ENCODE measurements around the gene TBCD.
"Not testable (repeated sequence)": the region's sequence is repeated elsewhere in the genome, so short reads cannot be mapped to it uniquely, and the experiment has no call there.

Gene TBCD

GRCh38 chr17:82729479-82730260 is 22.2 kb upstream of the TBCD start:
- no peak for DNase-seq

GRCh38 chr17:82732118-82732743 is 19.6 kb upstream of the TBCD start:
- DNase-seq: no peak

- DNase-seq: peak; percentile 72
Measured at GRCh38 chr17:82734987-82735866, 16.6 kb upstream of the TBCD start, which contains the start of gene FN3K. FN3K (plus strand) TSS chr17:82735615; CDS start chr17:82735637, 22 bp downstream.

- DNase-seq: no peak
Measured at GRCh38 chr17:82736511-82737185, 15.2 kb upstream of the TBCD start.

GRCh38 chr17:82737967-82738877 is 13.6 kb upstream of the TBCD start:
- DNase-seq: peak; percentile 93

- peak; percentile 54 for DNase-seq
Measured at GRCh38 chr17:82740906-82741759, 10.7 kb upstream of the TBCD start.

DNA sequence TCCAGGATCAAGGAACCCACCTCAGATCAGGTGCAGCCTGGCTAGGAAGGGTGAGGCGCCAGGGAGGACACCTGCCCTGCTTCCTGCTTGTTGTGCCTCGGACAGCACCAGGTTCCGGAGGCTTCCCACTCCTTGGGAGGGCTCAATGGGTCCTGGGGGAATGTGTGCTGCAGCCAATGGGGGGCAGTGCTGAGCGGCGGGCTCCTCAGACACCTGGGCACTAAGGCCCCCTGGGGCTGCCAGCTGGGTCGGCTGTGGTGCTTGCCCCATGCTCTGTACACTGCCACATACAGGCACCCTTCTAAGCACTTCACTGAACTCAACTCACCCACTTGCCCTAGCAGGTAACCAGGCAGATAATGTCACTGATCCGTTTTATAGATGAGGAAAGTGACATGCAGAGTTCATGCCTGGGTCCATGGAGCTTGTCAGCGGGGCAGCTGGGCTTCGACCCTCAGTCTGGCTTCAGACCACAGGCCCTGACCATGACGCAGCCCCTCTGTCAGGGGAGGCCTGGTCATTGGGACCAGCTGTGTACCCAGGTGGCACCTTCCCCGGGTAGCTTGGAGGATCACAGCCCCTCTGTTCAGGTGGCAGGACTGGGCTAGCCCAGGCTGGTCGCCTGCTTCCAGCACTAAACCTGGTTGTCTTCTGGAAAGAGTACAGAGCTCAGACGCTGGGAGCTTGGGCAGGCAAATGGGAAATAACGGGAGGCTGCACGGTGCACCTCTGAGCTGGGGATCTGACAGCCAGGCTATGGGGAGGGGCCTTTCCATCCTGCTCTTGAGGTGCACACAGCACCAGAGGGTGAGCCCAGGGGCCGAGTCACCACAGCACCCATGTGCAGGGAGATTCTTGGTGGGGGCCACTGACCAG is 8.3 kb upstream of the TBCD start:
- no peak for DNase-seq

DNA sequence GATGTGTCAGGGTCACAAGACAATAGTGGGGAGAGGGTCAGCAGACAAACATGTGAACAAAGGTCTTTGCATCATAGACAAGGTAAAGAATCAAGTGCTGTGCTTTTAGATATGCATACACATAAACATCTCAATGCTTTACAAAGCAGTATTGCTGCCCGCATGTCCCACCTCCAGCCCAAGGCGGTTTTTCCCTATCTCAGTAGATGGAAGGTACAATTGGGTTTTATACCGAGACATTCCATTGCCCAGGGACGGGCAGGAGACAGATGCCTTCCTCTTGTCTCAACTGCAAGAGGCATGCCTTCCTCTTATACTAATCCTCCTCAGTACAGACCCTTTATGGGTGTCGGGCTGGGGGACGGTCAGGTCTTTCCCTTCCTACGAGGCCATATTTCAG is 7.1 kb upstream of the TBCD start:
- not testable (repeated sequence) for DNase-seq

GRCh38 chr17:82745524-82745923 is 6.3 kb upstream of the TBCD start:
- no peak for DNase-seq

- DNase-seq: no peak
Measured at GRCh38 chr17:82748756-82749155, 3.1 kb upstream of the TBCD start.

- DNase-seq: peak; percentile 18
Measured at GRCh38 chr17:82750241-82750908, 1.5 kb upstream of the TBCD start.

DNA sequence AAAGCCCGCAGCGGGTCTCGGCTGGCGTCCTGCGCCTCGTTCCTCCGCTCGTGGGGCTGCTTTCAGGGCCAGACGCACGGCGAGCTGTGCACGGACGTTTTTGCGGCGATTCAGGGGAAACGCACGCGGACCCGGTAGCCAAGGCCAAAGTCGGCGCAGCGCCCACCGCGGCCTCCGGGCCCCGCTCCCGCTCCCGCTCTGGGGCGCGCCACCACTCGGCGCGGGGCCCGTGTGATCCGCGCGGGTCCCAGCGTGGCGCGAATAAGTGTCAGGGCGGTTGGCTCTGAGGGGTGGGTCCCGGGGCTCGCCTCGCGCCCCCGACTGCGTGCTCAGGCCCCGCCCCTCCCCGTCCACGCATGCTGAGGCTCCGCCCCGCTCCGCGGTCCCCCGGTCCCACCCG is 694 bp upstream of the TBCD start:
- DNase-seq: no peak

DNA sequence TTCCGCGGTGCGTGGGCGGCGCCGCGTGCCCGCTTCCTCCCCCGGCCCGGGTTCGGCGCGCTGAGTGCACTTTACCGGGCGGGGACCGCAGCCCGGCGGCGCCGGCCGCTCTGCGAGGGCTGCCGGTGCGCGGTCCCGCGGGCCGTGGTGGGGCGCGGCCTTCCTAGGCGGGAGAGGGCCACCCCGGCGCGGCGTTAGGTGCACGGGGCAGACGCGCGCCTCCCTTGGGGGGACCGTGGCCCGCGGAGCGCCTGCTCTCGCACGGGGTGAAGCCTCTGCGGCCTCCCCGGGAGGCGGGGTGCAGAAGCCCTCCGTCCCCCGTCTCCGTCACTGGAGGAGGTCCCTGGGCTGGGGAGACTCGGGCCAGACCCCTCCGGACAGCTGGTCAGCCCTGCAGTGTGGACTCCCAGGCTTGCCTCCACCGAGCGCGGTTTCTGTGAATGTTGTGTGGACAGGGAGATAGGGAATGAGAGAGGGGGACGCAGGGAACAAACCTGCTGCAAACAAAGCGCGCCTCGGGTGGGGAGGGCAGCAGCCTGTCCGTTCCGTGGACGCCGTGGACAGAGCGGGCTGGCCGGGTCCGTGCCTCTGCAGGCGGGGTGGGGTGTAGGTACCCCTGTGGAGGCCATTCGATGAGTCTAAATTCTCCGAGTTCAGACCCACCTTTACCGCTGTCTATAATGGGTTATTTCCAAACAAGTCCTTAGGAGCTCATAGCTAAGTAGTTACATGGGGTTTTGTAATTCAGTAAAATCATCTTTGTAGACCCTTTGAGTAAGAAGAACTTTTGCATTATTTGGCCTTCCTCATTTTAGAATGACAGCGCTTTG is 721 bp downstream of the TBCD start:
- peak; percentile 55 for DNase-seq

- DNase-seq: no peak
Measured at GRCh38 chr17:82753201-82753464, 1.3 kb downstream of the TBCD start.

DNA sequence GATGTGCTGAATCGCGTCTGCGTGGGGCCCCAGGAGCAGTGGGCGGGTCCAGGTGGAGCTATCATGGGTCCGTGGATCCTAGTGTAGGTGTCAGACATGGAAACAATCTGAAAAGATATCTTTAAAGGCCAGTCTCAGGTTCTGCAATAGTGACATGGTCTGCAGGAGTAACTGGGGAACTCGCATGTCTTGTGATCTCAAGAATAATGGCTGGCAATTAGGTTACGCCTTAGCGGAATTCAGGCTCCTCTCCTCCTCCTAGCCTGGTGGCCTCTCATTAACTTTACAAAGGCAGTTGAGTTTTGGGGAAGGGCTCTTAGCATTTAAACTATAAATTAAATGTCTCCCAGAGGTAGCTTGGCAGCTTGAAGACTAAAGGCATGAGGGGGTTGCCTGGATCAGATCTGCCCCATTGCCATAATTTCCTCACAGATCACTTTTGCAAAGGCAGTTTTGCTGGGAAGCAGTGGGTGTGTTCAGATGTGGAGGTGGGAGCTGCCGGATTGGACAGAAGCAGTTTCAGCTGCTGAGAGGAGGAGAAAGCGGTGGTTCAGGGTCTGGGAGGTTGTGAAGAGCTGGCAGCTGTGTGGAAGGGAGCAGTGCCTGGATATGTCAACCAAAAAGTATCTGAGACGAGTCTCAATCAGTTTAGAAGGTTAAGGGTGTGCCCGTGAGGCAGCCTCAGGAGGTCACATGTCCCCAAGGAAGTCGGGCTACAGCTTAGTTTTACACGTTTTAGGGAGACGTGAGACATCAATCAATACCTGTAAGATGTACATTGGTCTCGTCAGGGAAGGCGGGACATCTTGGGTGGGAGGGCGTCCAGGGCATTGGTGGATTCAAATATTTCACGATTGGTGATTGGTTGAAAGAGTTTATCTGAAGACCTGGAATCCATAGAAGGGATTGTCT is 2.7 kb downstream of the TBCD start:
- DNase-seq: peak; percentile 48

- no peak for DNase-seq
Measured at GRCh38 chr17:82756166-82756565, 4.3 kb downstream of the TBCD start.

DNA sequence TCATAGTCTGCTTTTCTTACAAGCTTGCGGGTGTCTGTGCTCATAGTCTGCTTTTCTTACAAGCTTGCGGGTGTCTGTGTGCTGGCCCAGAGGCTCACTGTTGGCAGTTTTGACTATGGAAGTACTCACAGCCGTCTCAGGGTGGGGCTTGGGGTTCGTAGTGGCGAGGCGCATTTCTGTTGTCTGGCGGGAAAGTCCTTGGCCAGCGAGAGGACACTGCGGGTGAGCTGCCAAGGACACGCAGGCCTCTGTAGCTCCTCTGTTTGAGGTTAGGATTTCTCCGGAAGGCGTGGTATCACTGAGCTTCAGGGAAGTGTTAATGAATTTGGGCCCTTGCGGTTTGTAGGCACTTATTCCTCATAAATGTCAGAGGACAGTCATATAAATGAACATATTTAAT is 13.5 kb downstream of the TBCD start:
- no peak for DNase-seq
